ENCODE results near the gene SLIT1.

Gene SLIT1

GRCh38 chr10:97169063-97169462, 16.7 kb downstream of the SLIT1 start:
- TF ChIP-seq ZNF70 (CRISPR knock-in tag; IDR thresholded peaks at IDR 0.05) (no peak), TCF4 (CRISPR knock-in tag; IDR thresholded peaks at IDR 0.05; ENCODE audit: borderline replicate concordance) (no peak), CSDC2 (CRISPR knock-in tag; IDR thresholded peaks at IDR 0.05) (no peak), TOX (CRISPR knock-in tag; IDR thresholded peaks at IDR 0.05; ENCODE audit: borderline replicate concordance) (no peak), OSR1 (CRISPR knock-in tag; IDR thresholded peaks at IDR 0.05) (no peak), ESRRG (CRISPR knock-in tag; IDR thresholded peaks at IDR 0.05) (no peak), PATZ1 (CRISPR knock-in tag; IDR thresholded peaks at IDR 0.05; ENCODE audit: borderline replicate concordance) (no peak), CREB5 (CRISPR knock-in tag; IDR thresholded peaks at IDR 0.05; ENCODE audit: low read depth) (no peak), BACH2 (CRISPR knock-in tag; IDR thresholded peaks at IDR 0.05; ENCODE audit: borderline replicate concordance) (no peak), PPARA (CRISPR knock-in tag; IDR thresholded peaks at IDR 0.05; ENCODE audit: borderline replicate concordance) (no peak), ZFP30 (CRISPR knock-in tag; IDR thresholded peaks at IDR 0.05) (no peak)
- no peak for ATAC-seq

- TF ChIP-seq TOX (CRISPR knock-in tag; IDR thresholded peaks at IDR 0.05; ENCODE audit: borderline replicate concordance) (no peak), ISL1 (CRISPR knock-in tag; IDR thresholded peaks at IDR 0.05) (no peak), ZFP30 (CRISPR knock-in tag; IDR thresholded peaks at IDR 0.05) (no peak), ARNTL (CRISPR knock-in tag; IDR thresholded peaks at IDR 0.05; ENCODE audit: borderline replicate concordance, low read depth) (no peak), OSR1 (CRISPR knock-in tag; IDR thresholded peaks at IDR 0.05) (no peak), BACH2 (CRISPR knock-in tag; IDR thresholded peaks at IDR 0.05; ENCODE audit: borderline replicate concordance) (no peak)
- no peak for ATAC-seq
Measured at GRCh38 chr10:97168645-97169044, 17.1 kb downstream of the SLIT1 start.

- ATAC-seq: no peak
- no peak for TF ChIP-seq OSR1 (CRISPR knock-in tag; IDR thresholded peaks at IDR 0.05)
- no peak for TF ChIP-seq ZNF8 (CRISPR knock-in tag; IDR thresholded peaks at IDR 0.05)
- TF ChIP-seq ZFP30 (CRISPR knock-in tag; IDR thresholded peaks at IDR 0.05): no peak
- TF ChIP-seq ARNTL (CRISPR knock-in tag; IDR thresholded peaks at IDR 0.05; ENCODE audit: borderline replicate concordance, low read depth): no peak
- no peak for TF ChIP-seq ZC3H10 (CRISPR knock-in tag; IDR thresholded peaks at IDR 0.05)
- no peak for TF ChIP-seq ZFP3 (CRISPR knock-in tag; IDR thresholded peaks at IDR 0.05)
- TF ChIP-seq TSHZ2 (CRISPR knock-in tag; IDR thresholded peaks at IDR 0.05): no peak
- no peak for TF ChIP-seq PATZ1 (CRISPR knock-in tag; IDR thresholded peaks at IDR 0.05; ENCODE audit: borderline replicate concordance)
- TF ChIP-seq CSRNP3 (CRISPR knock-in tag; IDR thresholded peaks at IDR 0.05): no peak
- TF ChIP-seq CSDC2 (CRISPR knock-in tag; IDR thresholded peaks at IDR 0.05): no peak
Measured at GRCh38 chr10:97165499-97165898, 20.3 kb downstream of the SLIT1 start.
